LoVo (cell line): ENCODE measurements around the gene PLD5.

Source experiments
- DNase-seq: peaks from one replicate; pipeline ENCODE4 v3.0.0-alpha.2; 2016; ENCODE audit warnings: low spot score

Gene PLD5

DNA sequence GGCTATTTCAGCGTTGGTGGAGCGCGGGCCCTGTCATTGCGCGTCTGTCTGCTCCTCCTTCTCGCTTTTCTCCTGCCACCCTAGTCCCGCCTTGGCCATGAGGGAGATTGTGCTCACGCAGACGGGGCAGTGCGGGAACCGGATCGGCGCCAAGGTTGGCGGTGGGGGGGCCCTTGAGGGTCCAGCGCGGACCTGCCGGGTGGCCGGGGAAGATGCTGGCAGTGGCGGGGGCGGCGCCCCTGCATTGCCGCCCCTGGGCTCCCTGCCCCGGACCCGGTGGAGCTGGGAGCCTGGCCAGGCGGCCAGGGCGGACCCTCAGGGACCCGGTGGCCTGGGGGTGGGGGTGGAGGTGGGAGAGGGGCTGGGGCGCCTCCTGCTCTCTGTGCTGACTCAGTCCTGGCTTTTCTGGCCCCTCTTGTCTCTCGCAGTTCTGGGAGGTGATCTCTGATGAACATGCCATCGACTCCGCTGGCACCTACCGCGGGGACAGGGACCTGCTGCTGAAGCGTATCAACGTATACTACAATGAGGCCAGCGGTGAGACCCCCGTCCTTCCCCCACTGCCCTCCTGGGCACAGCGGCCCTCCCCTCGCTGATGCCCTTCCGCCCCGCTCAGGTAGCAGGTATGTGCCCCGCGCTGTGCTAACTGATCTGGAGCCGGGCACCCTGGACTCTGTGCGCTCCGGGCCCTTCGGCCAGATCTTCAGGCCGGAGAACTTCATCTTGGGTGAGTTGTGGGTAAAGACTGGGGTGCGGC, 467.3 kb downstream of the PLD5 start:
- DNase-seq = no peak

DNA sequence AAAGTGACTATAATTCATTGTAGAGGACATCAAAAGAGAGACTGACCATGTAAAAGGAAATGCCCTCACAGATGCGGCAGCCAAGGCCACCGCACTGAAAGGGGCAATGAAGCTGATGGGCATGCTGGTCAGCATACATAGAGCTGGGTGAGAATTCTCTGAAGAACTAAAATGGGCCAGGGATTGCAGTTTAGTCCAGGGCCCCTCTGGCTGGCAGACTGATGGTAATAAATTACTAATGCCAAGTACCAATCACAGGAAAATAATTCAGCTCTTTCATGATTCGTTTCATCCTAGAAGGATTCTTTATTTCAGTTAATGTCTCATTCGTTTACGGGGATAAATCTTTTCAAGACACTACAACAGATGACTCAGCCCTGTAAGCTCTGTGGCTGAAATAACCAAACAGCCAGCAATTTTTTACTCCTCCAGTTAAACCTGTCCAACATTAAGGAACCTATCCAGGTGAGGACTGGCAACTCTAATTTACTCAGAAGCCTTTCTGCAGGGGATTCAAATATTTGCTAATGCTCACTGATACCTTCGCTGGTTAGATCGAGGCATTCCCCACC, 468.7 kb downstream of the PLD5 start:
- no peak for DNase-seq

DNA sequence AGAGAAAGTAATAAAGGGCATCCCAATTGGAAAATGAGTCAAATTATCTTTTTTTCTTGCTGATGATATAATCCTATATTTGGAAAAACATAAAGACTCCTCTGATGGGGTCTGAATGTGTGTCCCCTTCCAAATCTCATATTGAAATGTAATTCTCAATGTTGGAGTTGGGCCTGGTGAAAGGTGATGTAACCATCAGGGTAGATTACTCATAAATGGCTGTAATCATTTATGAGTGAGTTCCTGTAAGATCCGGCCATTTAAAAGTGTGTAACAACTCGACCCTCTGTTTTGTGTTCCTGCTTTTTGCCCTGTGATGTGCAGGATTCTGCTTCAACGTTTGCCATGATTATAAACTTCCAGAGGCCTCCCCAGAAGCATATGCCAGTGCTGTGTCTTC, 481.3 kb downstream of the PLD5 start:
- no peak for DNase-seq

DNA sequence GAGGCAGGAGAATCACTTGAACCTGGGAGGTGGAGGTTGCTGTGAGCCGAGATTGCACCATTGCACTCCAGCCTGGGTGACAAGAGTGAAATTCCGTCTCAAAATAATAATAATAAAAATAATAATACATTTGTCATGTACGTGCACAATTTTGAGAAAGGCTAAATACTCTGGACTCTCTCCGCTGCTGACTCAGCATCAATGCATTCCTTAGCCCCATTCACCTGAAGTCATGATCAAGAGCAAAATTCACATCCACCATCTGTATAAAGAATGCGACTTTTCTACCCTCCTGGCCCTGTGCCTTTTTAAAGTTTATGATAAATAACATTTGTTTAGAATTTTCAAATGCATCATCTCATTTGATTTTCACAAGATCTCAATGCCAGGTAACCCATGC, 490.1 kb downstream of the PLD5 start:
- DNase-seq = no peak

DNA sequence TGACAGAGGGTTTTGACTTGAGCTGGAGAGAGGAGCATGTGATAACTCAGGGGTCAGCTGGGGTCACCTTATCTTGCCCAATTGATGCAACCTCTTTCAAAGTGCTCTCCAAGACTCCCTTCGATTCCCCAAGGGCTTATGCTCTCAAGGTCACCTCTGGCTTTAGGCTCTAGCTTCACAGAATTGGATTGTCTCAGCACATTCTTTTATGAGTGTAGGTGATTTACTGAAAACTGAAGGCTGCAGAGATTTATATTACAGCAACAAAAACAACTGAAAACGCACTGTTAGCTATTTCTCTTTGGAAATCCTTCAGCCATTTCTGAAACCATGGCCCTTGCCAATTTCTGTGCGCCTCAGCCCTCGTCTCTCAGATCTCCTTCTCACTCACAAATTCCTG, 491.1 kb downstream of the PLD5 start:
- no peak for DNase-seq
